Measurements from ENCODE around the gene ARID1B. TPM values are rescaled to one million over a fixed set of nuclear protein-coding genes. Genes with fewer than 3 reads are reported as not detected.

ARID1B gene
- total and polyA plus RNA-seq, 2 donors (not counting 1 experiment from before 2014, with no cell fraction given): 47.2 to 280 TPM

DNA sequence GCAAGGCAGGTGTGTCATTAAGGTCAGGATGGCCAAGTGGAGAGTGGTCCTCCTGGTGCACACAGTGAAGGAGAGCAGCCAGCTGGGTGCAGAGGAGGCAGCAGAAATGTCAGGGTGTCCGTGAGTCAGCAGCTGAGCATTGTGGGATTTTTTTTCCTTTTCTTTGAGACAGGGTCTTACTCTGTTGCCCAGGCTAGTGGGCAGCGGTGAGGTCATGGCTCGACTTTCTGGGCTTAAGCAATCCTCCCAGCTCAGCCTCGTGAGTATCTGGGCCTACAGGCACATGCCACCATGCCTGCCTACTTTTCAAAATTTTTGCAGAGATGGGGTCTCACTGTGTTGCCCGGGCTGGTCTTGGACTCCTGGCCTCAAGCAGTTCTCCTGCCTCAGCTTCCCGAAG lies 16.0 kb downstream of the ARID1B start:
- intact Hi-C loops (cut with micrococcal nuclease): no loop called here
- POLR2A ChIA-PET: interaction anchor here (1.6 kb wide), 1 partner anchor 16 kb away, joined by 4 read pairs; the partner anchor contains the start of gene ARID1B
- DNase-seq (no peak), ATAC-seq (ENCODE audit: low read depth) (no peak)
- Mint-ChIP-seq H3K4me1 (peaks cover 94% of the 10 kb centered on the region), H3K4me3 (peak overlapping the region; percentile 41), H3K9me3 (ENCODE audit: insufficient read depth) (no peaks in the 10 kb centered on the region), H3K27me3 (no peaks in the 10 kb centered on the region), H3K27ac (no peak overlapping the region)
- H3K9me3 ChIP-seq (ENCODE audit: control extremely low read depth in 1 of 3, control insufficient read depth in 2 of 3, insufficient read depth in 1 of 3, low read length in 2 of 3): no peaks in the 10 kb centered on the region
- H2AFZ ChIP-seq (ENCODE audit: insufficient read depth, low read depth, low read length, poor library complexity, severe bottlenecking): no peak overlapping the region
- H3K4me1 ChIP-seq (ENCODE audit: control insufficient read depth in 2 of 2, insufficient read depth in 2 of 2, low read length in 2 of 2): peaks cover 80 to 82% of the 10 kb centered on the region in 2 donors
- H3K36me3 ChIP-seq (replicated peaks in 1 of 2; ENCODE audit: control extremely low read depth in 1 of 2, control insufficient read depth in 1 of 2, extremely low read depth in 1 of 2, insufficient read depth in 2 of 2, low read length in 1 of 2): peaks cover 0 to 3% of the 10 kb centered on the region in 2 experiments
- no peak overlapping the region for H3K27ac ChIP-seq (ENCODE audit: low read length in 2 of 2)
- 87% methylated on average over 6 of the region's 6 CpGs for WGBS (ENCODE audit: insufficient coverage)
- no peak overlapping the region for H3K9ac ChIP-seq (ENCODE audit: low read length)
- no peak for TF ChIP-seq EZH2 (IDR thresholded peaks at IDR 0.05; ENCODE audit: borderline replicate concordance, insufficient read depth, low read depth, low read length, poor library complexity, severe bottlenecking)
- TF ChIP-seq, protein P1, sequence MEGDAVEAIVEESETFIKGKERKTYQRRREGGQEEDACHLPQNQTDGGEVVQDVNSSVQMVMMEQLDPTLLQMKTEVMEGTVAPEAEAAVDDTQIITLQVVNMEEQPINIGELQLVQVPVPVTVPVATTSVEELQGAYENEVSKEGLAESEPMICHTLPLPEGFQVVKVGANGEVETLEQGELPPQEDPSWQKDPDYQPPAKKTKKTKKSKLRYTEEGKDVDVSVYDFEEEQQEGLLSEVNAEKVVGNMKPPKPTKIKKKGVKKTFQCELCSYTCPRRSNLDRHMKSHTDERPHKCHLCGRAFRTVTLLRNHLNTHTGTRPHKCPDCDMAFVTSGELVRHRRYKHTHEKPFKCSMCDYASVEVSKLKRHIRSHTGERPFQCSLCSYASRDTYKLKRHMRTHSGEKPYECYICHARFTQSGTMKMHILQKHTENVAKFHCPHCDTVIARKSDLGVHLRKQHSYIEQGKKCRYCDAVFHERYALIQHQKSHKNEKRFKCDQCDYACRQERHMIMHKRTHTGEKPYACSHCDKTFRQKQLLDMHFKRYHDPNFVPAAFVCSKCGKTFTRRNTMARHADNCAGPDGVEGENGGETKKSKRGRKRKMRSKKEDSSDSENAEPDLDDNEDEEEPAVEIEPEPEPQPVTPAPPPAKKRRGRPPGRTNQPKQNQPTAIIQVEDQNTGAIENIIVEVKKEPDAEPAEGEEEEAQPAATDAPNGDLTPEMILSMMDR (IDR thresholded peaks at IDR 0.05): no peak
- peaks cover 100% of the 10 kb centered on the region for H3K79me2 ChIP-seq (ENCODE audit: control insufficient read depth, insufficient read depth, low read length)
- no peak overlapping the region for H3K4me2 ChIP-seq (replicated peaks; ENCODE audit: low read depth, low read length, poor library complexity, severe bottlenecking)
- peaks cover 91% of the 10 kb centered on the region for H4K20me1 ChIP-seq (ENCODE audit: control insufficient read depth, insufficient read depth, low read length, poor library complexity, severe bottlenecking)
- CTCF ChIA-PET: interaction anchor here (0.6 kb wide), 1 partner anchor 90 kb away, joined by 4 read pairs; no protein-coding TSS in a partner anchor
- H3K4me3 ChIP-seq (ENCODE audit: control extremely low read depth in 1 of 5, extremely low read depth in 1 of 5, insufficient read depth in 1 of 5, low read depth in 2 of 5, low read length in 4 of 5): no peak overlapping the region
- H3K27me3 ChIP-seq (replicated peaks in 1 of 4; ENCODE audit: control extremely low read depth in 1 of 4, control insufficient read depth in 3 of 4, insufficient read depth in 4 of 4, low read length in 3 of 4): no peaks in the 10 kb centered on the region

DNA sequence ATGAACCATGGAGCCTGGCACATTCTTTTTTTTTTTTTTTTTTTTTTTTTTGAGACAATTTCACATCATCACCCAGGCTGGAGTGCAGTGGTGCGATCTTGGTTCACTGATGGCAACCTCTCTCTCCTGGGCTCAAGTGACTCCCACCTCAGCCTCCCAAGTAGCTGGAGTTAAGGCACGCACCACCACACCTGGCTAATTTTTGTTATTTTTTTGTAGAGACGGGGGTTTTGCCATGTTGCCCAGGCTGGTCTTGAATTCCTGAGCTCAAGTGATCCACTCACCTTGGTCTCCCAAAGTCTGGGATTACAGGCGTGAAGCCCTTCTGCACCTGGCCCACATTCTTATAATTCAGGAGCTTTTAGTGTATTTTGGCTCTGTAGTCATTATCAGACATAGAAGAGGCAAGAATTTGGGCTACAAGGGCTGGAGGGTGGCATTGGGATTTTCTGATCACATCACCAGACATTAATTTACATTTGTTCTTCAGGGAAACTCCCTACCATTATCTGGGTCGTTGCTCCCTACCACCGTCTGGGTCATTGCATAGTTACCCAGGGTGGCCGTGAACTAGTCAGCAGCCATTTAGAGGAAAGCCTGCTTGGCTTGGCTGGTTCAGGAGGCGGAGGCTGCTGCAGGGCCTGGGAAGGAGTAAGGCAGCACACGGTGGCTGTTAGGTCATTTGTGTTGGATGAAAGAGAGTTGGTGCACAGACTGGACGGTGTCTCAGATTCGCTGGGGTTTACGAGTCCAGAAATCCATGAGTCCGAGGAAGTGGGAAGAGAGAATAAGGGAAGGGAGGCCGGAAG lies 17.6 kb downstream of the ARID1B start:
- H3K9me3 ChIP-seq (ENCODE audit: control extremely low read depth in 1 of 3, control insufficient read depth in 2 of 3, insufficient read depth in 1 of 3, low read length in 2 of 3): no peaks in the 10 kb centered on the region
- ATAC-seq (ENCODE audit: low read depth): peak; percentile 58
- Mint-ChIP-seq H3K27ac (peak overlapping the region; percentile 81), H3K9me3 (ENCODE audit: insufficient read depth) (no peaks in the 10 kb centered on the region), H3K4me1 (peaks cover 93% of the 10 kb centered on the region), H3K4me3 (peak overlapping the region; percentile 81), H3K27me3 (no peaks in the 10 kb centered on the region)
- H3K27ac ChIP-seq (ENCODE audit: low read length in 2 of 2): peak overlapping the region in 1 of 2 donors; percentile 68
- POLR2A ChIA-PET: interaction anchor here (0.6 to 1.2 kb wide), 3 partner anchors 16 to 39 kb away, joined by 4 to 13 read pairs (median 5); no protein-coding TSS in a partner anchor
- TF ChIP-seq, protein P1 (IDR thresholded peaks at IDR 0.05): no peak
- TF ChIP-seq EZH2 (IDR thresholded peaks at IDR 0.05; ENCODE audit: borderline replicate concordance, insufficient read depth, low read depth, low read length, poor library complexity, severe bottlenecking): no peak
- H3K4me2 ChIP-seq (replicated peaks; ENCODE audit: low read depth, low read length, poor library complexity, severe bottlenecking): peak overlapping the region; percentile 59
- H3K4me1 ChIP-seq (ENCODE audit: control insufficient read depth in 2 of 2, insufficient read depth in 2 of 2, low read length in 2 of 2): peaks cover 70 to 77% of the 10 kb centered on the region in 2 donors
- H4K20me1 ChIP-seq (ENCODE audit: control insufficient read depth, insufficient read depth, low read length, poor library complexity, severe bottlenecking): peaks cover 83% of the 10 kb centered on the region
- no peak overlapping the region for H2AFZ ChIP-seq (ENCODE audit: insufficient read depth, low read depth, low read length, poor library complexity, severe bottlenecking)
- peaks cover 0 to 6% of the 10 kb centered on the region in 2 experiments for H3K36me3 ChIP-seq (replicated peaks in 1 of 2; ENCODE audit: control extremely low read depth in 1 of 2, control insufficient read depth in 1 of 2, extremely low read depth in 1 of 2, insufficient read depth in 2 of 2, low read length in 1 of 2)
- H3K4me3 ChIP-seq (ENCODE audit: control extremely low read depth in 1 of 5, extremely low read depth in 1 of 5, insufficient read depth in 1 of 5, low read depth in 2 of 5, low read length in 4 of 5): peak overlapping the region in 1 of 5 experiments; percentile 8
- DNase-seq: peak; percentile 64
- peaks cover 100% of the 10 kb centered on the region for H3K79me2 ChIP-seq (ENCODE audit: control insufficient read depth, insufficient read depth, low read length)
- H3K9ac ChIP-seq (ENCODE audit: low read length): peak overlapping the region; percentile 16
- no peaks in the 10 kb centered on the region for H3K27me3 ChIP-seq (replicated peaks in 1 of 4; ENCODE audit: control extremely low read depth in 1 of 4, control insufficient read depth in 3 of 4, insufficient read depth in 4 of 4, low read length in 3 of 4)
- WGBS (ENCODE audit: insufficient coverage): 49% methylated on average over 5 of the region's 14 CpGs
- CTCF ChIA-PET: interaction anchor here (0.6 kb wide), 1 partner anchor 8 kb away, joined by 3 read pairs; no protein-coding TSS in a partner anchor
- intact Hi-C loops (cut with micrococcal nuclease): loop anchor here (2.0 kb wide), 1 partner anchor 14 kb away; no protein-coding TSS in a partner anchor
